Testis (tissue), 2 donors: ENCODE results near the gene LSP1.

Source experiments
- CTCF ChIP-seq, 3 experiments: fragments of 450-650 bp in 2 of 3; fragments of 200-600 bp in 1 of 3; sonication (generic) in 1 of 3; IDR thresholded peaks; one replicate each; pipeline ENCODE4 v1.5.1; 2016 to 2019; ENCODE audit warnings: antibody characterized with exemption in 3 of 3, mild to moderate bottlenecking in 2 of 3, moderate library complexity in 1 of 3
- POLR2A ChIP-seq: fragments of 450-650 bp; IDR thresholded peaks from one replicate; pipeline ENCODE4 v1.6.1; 2017; ENCODE audit warnings: antibody characterized with exemption, mild to moderate bottlenecking, moderate library complexity

DNA sequence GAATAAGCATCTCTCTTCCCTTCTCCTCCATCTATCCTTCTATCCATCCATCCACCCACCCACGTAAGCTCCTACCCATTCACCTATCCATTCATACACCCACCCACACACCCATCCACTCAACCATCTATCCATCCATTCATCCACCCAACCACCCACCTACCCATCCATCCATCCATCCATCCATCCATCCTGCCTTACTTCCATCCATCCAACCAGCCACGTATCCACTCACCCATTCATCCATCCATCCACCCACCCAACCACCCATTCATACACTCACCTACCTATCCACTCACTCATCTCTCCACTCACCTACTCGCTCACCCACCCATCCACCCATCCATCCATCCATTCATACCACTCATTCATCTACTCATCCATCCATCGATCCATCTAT is 79.8 kb downstream of the LSP1 start:
- TF ChIP-seq CTCF (IDR thresholded peaks at IDR 0.05): no peak
- no peak for TF ChIP-seq POLR2A
